Erythroblast (primary cell): ENCODE measurements around the gene PHEX.

Source experiments
- GATA1 ChIP-seq: IDR thresholded peaks from 2 replicates; pipeline ENCODE4 v1.6.1; 2011; ENCODE audit warnings: low read depth, mild to moderate bottlenecking, control low read depth, low read length, moderate library complexity
- POLR2A ChIP-seq: IDR thresholded peaks from 2 replicates; pipeline ENCODE4 v1.6.1; 2011; ENCODE audit warnings: mild to moderate bottlenecking, low read length

GRCh38 chrX:22041907-22042530 lies 9.9 kb downstream of the PHEX start:
- TF ChIP-seq POLR2A (no peak), GATA1 (no peak)
